ENCODE results near the gene IL7R. TPM values are rescaled to one million over a fixed set of nuclear protein-coding genes. Genes with fewer than 3 reads are reported as not detected.

IL7R gene
- total RNA-seq, 1 experiment from 2014 or later: not detected

DNA sequence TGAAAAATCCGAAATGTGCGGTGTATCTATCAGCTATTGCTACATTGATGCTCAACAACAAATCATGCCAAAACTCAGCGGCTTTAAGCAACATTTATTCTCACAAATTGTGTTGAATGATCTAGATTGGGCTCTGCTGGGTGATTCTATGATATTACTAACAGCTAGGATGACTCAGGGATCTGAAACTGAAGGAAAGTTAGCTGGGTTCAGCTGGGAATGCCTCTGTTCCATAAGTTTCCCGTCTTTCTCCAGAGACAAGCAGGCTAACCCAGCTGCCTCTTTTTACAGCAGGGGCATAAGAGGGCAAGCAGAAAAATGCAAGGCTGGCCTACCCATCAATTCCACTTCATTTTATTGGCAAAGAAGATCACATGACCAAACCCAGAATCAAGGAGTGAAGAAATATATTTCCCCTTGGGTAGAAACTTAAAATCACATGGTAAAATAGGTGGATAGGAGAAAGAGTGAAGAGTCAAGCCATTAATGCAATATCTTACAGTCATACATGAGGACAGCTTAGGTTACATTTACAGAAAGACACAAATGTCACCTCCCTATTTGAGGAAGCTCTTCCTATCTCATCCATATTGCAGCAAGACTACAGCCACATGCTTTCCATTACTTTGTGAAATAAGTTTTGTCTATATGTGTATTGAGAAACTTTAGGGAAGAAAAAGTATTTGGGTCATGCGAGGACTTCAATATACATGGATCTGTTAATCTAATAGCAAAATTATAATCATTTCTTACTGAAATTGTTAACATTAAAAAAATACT is 30.8 kb downstream of the IL7R start:
- no peak overlapping the region for H3T11ph ChIP-seq (ENCODE audit: low read length)
- H4K20me1 ChIP-seq (ENCODE audit: control insufficient read depth, insufficient read depth, insufficient read length): no peaks in the 10 kb centered on the region
- no peaks in the 10 kb centered on the region for H3K27me3 ChIP-seq (ENCODE audit: insufficient read depth, low read length)
- Mint-ChIP-seq H3K4me1 (peaks cover 0 to 5% of the 10 kb centered on the region in 2 experiments; a peak in 2 of 4 replicates), H3K36me3 (ENCODE audit: insufficient read depth in 1 of 3, low read depth in 3 of 3) (no peaks in the 10 kb centered on the region; a peak in 1 of 7 replicates), H3K27ac (no peak overlapping the region), H3K4me3 (no peak overlapping the region), H3K27me3 (ENCODE audit: low read depth) (no peaks in the 10 kb centered on the region), H3K9me3 (no peaks in the 10 kb centered on the region)
- H3K14ac ChIP-seq (ENCODE audit: insufficient read depth, low read length): no peak overlapping the region
- no CpG with 5 or more reads among the region's 5 CpGs for WGBS (ENCODE audit: extremely low coverage, insufficient read length, low lambda C conversion rate)
- H4K5ac ChIP-seq (ENCODE audit: insufficient read length, low read depth, low read length): no peak overlapping the region
- H3K4me2 ChIP-seq (ENCODE audit: insufficient read depth, insufficient read length, low read length): no peak overlapping the region
- H3K56ac ChIP-seq (ENCODE audit: insufficient read length, low read depth, low read length): no peak overlapping the region
- H2BK12ac ChIP-seq (ENCODE audit: insufficient read length, low read depth, low read length): no peak overlapping the region
- no peaks in the 10 kb centered on the region for H3K9me3 ChIP-seq (ENCODE audit: control insufficient read depth, low read depth, low read length)
- TF ChIP-seq, protein P1, sequence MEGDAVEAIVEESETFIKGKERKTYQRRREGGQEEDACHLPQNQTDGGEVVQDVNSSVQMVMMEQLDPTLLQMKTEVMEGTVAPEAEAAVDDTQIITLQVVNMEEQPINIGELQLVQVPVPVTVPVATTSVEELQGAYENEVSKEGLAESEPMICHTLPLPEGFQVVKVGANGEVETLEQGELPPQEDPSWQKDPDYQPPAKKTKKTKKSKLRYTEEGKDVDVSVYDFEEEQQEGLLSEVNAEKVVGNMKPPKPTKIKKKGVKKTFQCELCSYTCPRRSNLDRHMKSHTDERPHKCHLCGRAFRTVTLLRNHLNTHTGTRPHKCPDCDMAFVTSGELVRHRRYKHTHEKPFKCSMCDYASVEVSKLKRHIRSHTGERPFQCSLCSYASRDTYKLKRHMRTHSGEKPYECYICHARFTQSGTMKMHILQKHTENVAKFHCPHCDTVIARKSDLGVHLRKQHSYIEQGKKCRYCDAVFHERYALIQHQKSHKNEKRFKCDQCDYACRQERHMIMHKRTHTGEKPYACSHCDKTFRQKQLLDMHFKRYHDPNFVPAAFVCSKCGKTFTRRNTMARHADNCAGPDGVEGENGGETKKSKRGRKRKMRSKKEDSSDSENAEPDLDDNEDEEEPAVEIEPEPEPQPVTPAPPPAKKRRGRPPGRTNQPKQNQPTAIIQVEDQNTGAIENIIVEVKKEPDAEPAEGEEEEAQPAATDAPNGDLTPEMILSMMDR (conservative IDR thresholded peaks at IDR 0.05): no peak
- H2AFZ ChIP-seq (ENCODE audit: low read length): no peak overlapping the region
- H2BK120ac ChIP-seq (ENCODE audit: low read depth, low read length, poor library complexity, severe bottlenecking): no peak overlapping the region
- H2BK5ac ChIP-seq (ENCODE audit: insufficient read length, low read length): no peak overlapping the region
- H3K79me2 ChIP-seq (ENCODE audit: insufficient read depth, low read length): no peaks in the 10 kb centered on the region
- H3K18ac ChIP-seq (ENCODE audit: insufficient read length, low read depth, low read length): no peak overlapping the region
- H3K9ac ChIP-seq (ENCODE audit: extremely low read depth, insufficient read length, low read length): no peak overlapping the region
- no peak overlapping the region for H3K23ac ChIP-seq (ENCODE audit: insufficient read length, low read depth, low read length)
- no peak overlapping the region for H2AK5ac ChIP-seq (ENCODE audit: insufficient read length, low read length)
- H3K79me1 ChIP-seq (ENCODE audit: insufficient read depth, low read depth, low read length, poor library complexity, severe bottlenecking): no peaks in the 10 kb centered on the region
- no peak overlapping the region for H2BK20ac ChIP-seq (ENCODE audit: low read depth, low read length, poor library complexity, severe bottlenecking)
- no peak overlapping the region for H4K91ac ChIP-seq (ENCODE audit: insufficient read length, low read depth, low read length)
- H3K27ac ChIP-seq (ENCODE audit: insufficient read length, low read depth, low read length): no peak overlapping the region
- DNase-seq: no peak
- no peak overlapping the region for H3K4ac ChIP-seq (ENCODE audit: low read depth, low read length)
- no peak overlapping the region for H2BK15ac ChIP-seq (ENCODE audit: low read depth, low read length)
- no peaks in the 10 kb centered on the region for H3K23me2 ChIP-seq (ENCODE audit: insufficient read length, low read depth, low read length, poor library complexity, severe bottlenecking)
- no peak overlapping the region for H4K8ac ChIP-seq (replicated peaks; ENCODE audit: insufficient read length, low read depth, low read length)
- H3K4me1 ChIP-seq (ENCODE audit: insufficient read depth, low read length): no peaks in the 10 kb centered on the region
